HepG2 (cell line): ENCODE measurements around the gene SLC25A25. TPM values are rescaled to one million over a fixed set of nuclear protein-coding genes. Genes with fewer than 3 reads are reported as not detected.

Experiments
- FOXJ3 ChIP-seq: sonication (generic); formaldehyde crosslinking; IDR thresholded peaks from 2 replicates; pipeline ENCODE4 v1.4.0; 2020; ENCODE audit warnings: missing genetic modification reagents, mild to moderate bottlenecking, borderline replicate concordance
- GLI4 ChIP-seq: sonication (generic); formaldehyde crosslinking; IDR thresholded peaks from 2 replicates; pipeline ENCODE4 v1.5.1; 2020; ENCODE audit warnings: missing genetic modification reagents, mild to moderate bottlenecking, moderate library complexity, borderline replicate concordance
- HCFC1 ChIP-seq: fragments of 150-350 bp; IDR thresholded peaks from 2 replicates; pipeline ENCODE4 v1.6.1; 2014; ENCODE audit warnings: low read depth, low read length
- JARID2 ChIP-seq: sonication (generic); formaldehyde crosslinking; IDR thresholded peaks from 2 replicates; pipeline ENCODE4 v1.8.1; 2023; ENCODE audit warnings: missing genetic modification reagents, inconsistent platforms; ENCODE audit not compliant: insufficient replicate concordance
- LCORL ChIP-seq, 2 experiments: fragments of 450-650 bp in 1 of 2; sonication (generic) in 1 of 2; formaldehyde crosslinking in 1 of 2; IDR thresholded peaks; 2 replicates each; pipeline versions ENCODE4 v1.5.0 to v1.6.1; 2017 to 2020; ENCODE audit warnings: antibody characterized with exemption in 1 of 2, missing genetic modification reagents in 1 of 2
- MLX ChIP-seq: IDR thresholded peaks from 2 replicates; pipeline ENCODE4 v1.6.1; 2016
- MTF1 ChIP-seq: sonication (generic); formaldehyde crosslinking; IDR thresholded peaks from 2 replicates; pipeline ENCODE4 v1.5.0; 2020; ENCODE audit warnings: missing genetic modification reagents
- RAD21 ChIP-seq: fragments of 450-650 bp; formaldehyde crosslinking; IDR thresholded peaks from 2 replicates; pipeline ENCODE4 v1.5.0; 2020; ENCODE audit warnings: mild to moderate bottlenecking
- RNF2 ChIP-seq: fragments of 450-650 bp; conservative IDR thresholded peaks from 2 replicates; pipeline ENCODE4 v1.6.1; 2016; ENCODE audit warnings: low read depth
- ZBTB26 ChIP-seq: IDR thresholded peaks from 2 replicates; pipeline ENCODE4 v1.6.1; 2016; ENCODE audit warnings: missing compliant biosample characterization, missing genetic modification reagents, borderline replicate concordance
- ZBTB40 ChIP-seq, 2 experiments: fragments of 450-650 bp in 1 of 2; sonication (generic) in 1 of 2; formaldehyde crosslinking in 1 of 2; IDR thresholded peaks; 2 replicates each; pipeline versions ENCODE4 v1.6.1 to v1.8.0; 2016 to 2022; ENCODE audit warnings: antibody characterized with exemption in 1 of 2, mild to moderate bottlenecking in 1 of 2, missing genetic modification reagents in 1 of 2
- ZNF230 ChIP-seq: sonication (generic); formaldehyde crosslinking; IDR thresholded peaks from 2 replicates; pipeline ENCODE4 v1.4.0; 2020; ENCODE audit warnings: mild to moderate bottlenecking, missing genetic modification reagents
- ZNF710 ChIP-seq: sonication (generic); formaldehyde crosslinking; IDR thresholded peaks from 2 replicates; pipeline ENCODE4 v1.5.0; 2020; ENCODE audit warnings: mild to moderate bottlenecking, missing genetic modification reagents, borderline replicate concordance
- ZNF713 ChIP-seq: sonication (generic); formaldehyde crosslinking; IDR thresholded peaks from 2 replicates; pipeline ENCODE4 v1.4.0; 2020; ENCODE audit warnings: mild to moderate bottlenecking, missing genetic modification reagents
- ZNF839 ChIP-seq: sonication (generic); formaldehyde crosslinking; IDR thresholded peaks from 2 replicates; pipeline ENCODE4 v1.4.0; 2020; ENCODE audit warnings: missing genetic modification reagents, mild to moderate bottlenecking, borderline replicate concordance
- polyA plus RNA-seq, 8 experiments: library from polyadenylated mRNA; depleted of rRNA in 3 of 8; stranded (reverse) in 7 of 8; unstranded in 1 of 8; fragments of >200 nt; fragmentation: Illumina TruSeq in 4 of 8; extraction: Trizol in 4 of 8; gene quantifications; 2 replicates each; pipeline versions ENCODE4 v1.2.1 to v1.2.3, GENCODE V29; 2011 to 2016; ENCODE audit warnings: low read depth in 4 of 8, missing spikeins in 1 of 8, mixed read lengths in 1 of 8; ENCODE audit not compliant: insufficient read depth in 1 of 8
- total RNA-seq, 5 experiments: library from RNA; depleted of rRNA; stranded (reverse); fragments of >200 nt; fragmentation: Illumina TruSeq; extraction: Trizol; gene quantifications; 2 replicates each; pipeline ENCODE4 v1.2.3, GENCODE V29; 2016; ENCODE audit warnings: low read depth in 1 of 5

The SLC25A25 gene
- total and polyA plus RNA-seq, 2 of the 13 experiments (the other 11 are each of a cell fraction or from before 2014, with no cell fraction given) = 10.5 to 24.8 TPM

- TF ChIP-seq ZNF710 (CRISPR knock-in tag) (no peak), MLX (CRISPR knock-in tag) (no peak), RAD21 (CRISPR knock-in tag) (no peak), JARID2 (CRISPR knock-in tag) (no peak), ZNF839 (no peak), HCFC1 (no peak), ZBTB40 (IDR thresholded peaks at IDR 0.05) (no peak), ZBTB40 (CRISPR knock-in tag; IDR thresholded peaks at IDR 0.05) (0 out of 2 replicates have a peak, but pooled peaks have one; percentile 27), ZNF230 (no peak), ZNF713 (CRISPR knock-in tag) (no peak), MTF1 (CRISPR knock-in tag) (no peak), FOXJ3 (CRISPR knock-in tag) (no peak), LCORL (IDR thresholded peaks at IDR 0.05) (no peak), LCORL (CRISPR knock-in tag; IDR thresholded peaks at IDR 0.05) (0 out of 2 replicates have a peak, but pooled peaks have one; percentile 13), GLI4 (no peak), ZBTB26 (CRISPR knock-in tag) (no peak), RNF2 (no peak)
Observed at GRCh38 chr9:128066713-128067644, 1.1 kb upstream of the SLC25A25 start, which contains the start of gene NAIF1 (continued).
